Measurements from ENCODE around the gene PAMR1. TPM values are rescaled to one million over a fixed set of nuclear protein-coding genes. Genes with fewer than 3 reads are reported as not detected.
"Not testable (repeated sequence)": the region's sequence is repeated elsewhere in the genome, so short reads cannot be mapped to it uniquely, and the experiment has no call there.

The PAMR1 gene
- total RNA-seq, 1 experiment from 2014 or later = not detected

DNA sequence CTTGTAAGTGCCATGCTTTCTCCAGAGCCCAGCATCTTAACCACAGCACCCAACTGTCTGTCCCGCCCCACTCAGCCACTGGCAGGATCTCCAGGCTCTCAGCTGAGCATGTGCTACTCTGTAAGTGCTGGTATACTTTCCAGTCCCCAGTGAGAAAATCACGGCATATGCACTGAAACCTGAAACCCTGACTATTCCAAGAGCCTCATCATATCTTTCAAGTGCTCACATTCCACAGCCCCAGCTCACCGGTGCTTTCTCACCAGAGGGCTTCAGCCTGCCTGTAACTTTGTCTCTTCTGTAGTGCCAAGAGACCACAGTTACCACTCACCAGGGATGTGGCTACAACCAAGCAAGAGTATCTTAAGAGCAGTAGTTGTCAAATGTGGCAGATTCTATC lies 24.4 kb upstream of the PAMR1 start:
- H3K27me3 ChIP-seq = no peaks in the 10 kb centered on the region
- H3K9me3 ChIP-seq = no peaks in the 10 kb centered on the region
- peak; percentile 88 for DNase-seq
- no peak overlapping the region for H3K4me3 ChIP-seq
- no peaks in the 10 kb centered on the region for H3K36me3 ChIP-seq

DNA sequence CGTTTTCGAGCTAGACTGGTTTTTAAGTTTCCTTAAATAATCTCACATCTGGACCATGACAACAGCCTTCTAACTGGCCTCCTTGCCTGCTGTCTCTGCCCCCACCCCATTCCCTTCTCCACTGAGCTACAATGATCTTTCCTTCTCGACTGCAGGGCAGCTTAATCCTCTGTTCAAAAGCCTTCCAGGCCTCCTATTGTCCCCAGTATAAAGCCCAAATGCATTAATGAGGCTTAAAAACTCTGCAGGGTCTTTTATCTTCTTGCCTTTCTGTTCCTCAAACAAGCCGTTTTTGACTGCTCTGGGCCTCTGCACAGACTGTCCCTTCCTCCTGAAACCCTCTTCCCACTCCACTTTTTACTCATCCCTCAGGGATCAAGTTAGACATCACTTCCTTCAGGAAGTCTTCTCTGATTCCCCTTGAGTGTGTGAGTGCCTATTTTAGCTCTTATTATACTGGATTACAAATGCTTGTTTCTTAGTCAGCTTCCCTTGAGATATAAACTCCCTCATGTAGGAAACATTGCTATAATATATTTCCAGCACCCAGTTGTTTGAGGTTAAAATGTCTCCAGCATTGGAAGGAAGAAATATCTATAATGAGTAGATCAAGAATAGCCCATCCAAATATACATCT lies 23.6 kb upstream of the PAMR1 start:
- H3K36me3 ChIP-seq = no peaks in the 10 kb centered on the region
- H3K4me3 ChIP-seq = no peak overlapping the region
- no peaks in the 10 kb centered on the region for H3K27me3 ChIP-seq
- no peak for DNase-seq
- H3K9me3 ChIP-seq = no peaks in the 10 kb centered on the region

DNA sequence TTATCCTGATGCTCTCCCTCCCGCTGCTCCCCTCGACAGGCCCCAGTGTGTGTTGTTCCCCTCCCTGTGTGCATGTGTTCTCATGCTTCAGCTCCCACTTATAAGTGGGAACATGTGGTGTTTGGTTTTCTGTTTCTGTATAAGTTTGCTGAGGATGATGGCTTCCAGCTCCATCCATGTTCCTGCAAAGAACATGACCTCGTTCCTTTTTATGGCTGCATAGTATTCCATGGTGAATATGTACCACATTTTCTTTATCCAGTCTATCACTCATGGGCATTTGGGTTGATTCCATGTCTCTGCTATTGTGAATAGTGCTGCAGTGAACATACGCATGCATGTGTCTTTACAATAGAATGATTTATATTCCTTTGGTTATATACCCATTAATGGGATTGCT lies 22.6 kb upstream of the PAMR1 start:
- H3K4me3 ChIP-seq, H3K27me3 ChIP-seq, H3K9me3 ChIP-seq, DNase-seq, H3K36me3 ChIP-seq: not testable (repeated sequence)

DNA sequence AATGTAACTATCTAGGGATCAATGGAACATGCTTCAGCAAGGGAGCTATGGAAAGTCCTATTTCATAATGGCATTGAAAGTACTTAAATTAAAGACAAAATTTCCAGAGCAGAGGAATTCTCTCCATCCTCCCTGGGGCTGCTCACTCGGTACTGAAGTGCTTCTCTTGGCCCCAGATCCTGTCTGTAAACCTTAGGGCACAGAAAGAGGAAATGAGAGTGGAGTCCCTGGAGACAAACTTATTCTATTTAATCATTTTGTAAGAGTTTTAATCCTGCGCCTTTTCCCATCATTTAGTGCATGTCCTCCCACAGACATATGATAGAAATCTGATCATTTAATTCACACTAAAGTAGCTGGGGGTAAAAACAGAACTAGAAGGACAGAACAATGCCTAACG lies 20.9 kb upstream of the PAMR1 start:
- no peak for DNase-seq
- H3K9me3 ChIP-seq = no peaks in the 10 kb centered on the region
- H3K27me3 ChIP-seq = no peaks in the 10 kb centered on the region
- H3K36me3 ChIP-seq = no peaks in the 10 kb centered on the region
- H3K4me3 ChIP-seq = no peak overlapping the region

DNA sequence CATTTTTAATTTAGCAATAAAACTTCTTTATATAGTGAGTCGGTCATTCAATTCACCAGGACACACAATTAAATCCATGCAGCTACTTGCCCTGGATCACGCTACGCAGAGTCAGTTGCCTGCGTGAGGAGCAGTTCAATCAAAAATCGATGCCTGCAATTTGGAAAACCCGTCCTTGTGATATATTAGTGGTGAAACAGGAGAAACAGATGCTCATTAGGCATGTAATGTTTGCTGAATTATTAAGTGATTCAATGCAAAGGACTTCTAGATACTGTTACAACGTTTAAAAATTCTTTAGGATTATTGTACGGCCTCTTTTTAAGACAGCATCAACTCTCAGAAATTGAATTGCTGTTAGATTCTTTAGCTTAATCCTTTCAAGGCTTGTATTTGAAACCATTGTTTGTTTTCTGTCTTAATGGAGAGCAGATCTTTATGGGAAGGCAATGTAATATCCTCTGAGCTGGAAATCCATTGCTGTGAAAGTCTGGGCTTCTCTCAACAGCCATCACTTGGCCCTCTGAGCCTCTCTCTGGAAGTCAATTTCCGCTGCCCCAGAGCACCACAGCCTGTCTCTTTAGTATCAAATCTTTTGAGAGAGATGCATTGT lies 20.1 kb upstream of the PAMR1 start:
- no peaks in the 10 kb centered on the region for H3K9me3 ChIP-seq
- no peaks in the 10 kb centered on the region for H3K36me3 ChIP-seq
- no peak for DNase-seq
- H3K27me3 ChIP-seq = no peaks in the 10 kb centered on the region
- H3K4me3 ChIP-seq = no peak overlapping the region

DNA sequence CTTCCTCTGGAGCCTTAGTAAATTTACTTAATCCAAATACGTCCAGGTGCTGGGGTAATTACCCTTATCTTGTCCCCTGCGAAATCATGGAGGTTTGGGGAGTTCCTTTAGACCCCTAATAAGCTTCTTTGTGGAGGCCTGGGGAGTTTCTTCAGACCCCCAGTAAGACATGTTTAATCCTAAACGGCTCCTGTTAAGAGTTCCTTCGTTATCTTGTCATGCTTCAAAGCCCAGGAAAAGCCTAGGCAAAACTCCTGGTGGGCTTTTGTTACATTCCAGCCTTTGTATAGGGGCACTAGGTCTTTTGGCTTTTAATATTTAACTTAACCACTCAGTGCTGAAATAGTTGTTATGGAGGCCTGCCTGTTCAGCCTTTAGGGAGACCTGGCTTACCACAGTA lies 18.1 kb upstream of the PAMR1 start:
- Histone ChIP-seq H3K4me3 (no peak overlapping the region), H3K9me3 (no peaks in the 10 kb centered on the region), H3K27me3 (no peaks in the 10 kb centered on the region), H3K36me3 (no peaks in the 10 kb centered on the region)
- DNase-seq = no peak

DNA sequence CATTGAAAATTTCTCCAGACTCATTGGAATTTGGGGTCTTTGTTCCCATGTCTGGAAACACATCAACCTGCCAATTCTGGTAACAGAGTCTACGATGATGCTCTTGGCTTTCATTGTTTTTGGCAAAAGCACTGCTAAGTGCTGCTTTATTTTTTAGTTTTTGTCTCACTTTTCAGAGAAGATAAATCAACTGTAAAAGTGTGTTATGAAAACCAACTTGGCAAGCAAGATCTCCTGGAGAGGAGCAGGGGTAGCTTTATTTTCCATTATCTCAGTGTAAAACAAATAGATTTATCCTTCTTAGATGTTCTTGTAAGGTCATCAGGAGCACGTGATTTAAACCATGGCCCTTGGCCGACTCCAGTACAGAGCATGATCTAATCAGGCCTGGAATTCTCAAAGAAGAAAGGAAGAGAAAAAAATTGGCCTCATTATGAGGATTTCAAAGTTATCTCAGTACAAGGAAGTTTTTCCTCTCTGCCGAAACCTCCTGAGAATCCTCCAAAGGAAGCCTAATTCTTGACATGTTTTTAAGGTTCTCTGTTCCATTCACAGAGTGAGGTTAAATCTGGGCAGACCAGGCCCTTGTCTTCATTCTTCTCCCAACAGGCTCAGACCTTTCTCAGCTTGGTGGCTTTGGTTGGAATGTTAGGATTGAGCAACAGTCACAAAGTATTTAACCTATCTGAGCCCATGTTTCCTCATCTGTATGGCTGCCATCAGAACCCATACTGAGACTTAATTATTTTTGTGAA lies 16.4 kb upstream of the PAMR1 start:
- H3K27me3 ChIP-seq = no peaks in the 10 kb centered on the region
- DNase-seq = peak; percentile 86
- H3K9me3 ChIP-seq = no peaks in the 10 kb centered on the region
- H3K36me3 ChIP-seq = no peaks in the 10 kb centered on the region
- no peak overlapping the region for H3K4me3 ChIP-seq

DNA sequence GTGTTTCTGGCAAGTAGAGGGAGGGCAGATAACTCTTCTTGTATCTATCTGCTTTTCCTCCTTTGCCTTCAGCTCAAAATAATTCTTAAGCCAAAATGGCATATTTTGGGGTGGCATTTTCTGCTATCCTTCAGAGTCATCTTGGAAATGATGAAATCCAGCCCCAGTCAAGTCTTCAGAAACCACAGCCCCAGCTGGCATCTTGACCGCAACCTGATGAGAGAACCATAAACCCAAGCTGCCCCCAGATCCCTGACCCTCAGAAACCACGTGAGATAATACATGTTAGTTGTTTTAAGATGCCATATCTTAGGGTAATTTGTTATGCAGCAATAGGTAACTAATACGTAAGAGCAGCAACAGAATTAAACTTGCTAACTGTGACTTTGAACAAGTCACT lies 15.1 kb upstream of the PAMR1 start:
- Histone ChIP-seq H3K4me3 (no peak overlapping the region), H3K27me3 (no peaks in the 10 kb centered on the region), H3K36me3 (no peaks in the 10 kb centered on the region), H3K9me3 (no peaks in the 10 kb centered on the region)
- DNase-seq = no peak

DNA sequence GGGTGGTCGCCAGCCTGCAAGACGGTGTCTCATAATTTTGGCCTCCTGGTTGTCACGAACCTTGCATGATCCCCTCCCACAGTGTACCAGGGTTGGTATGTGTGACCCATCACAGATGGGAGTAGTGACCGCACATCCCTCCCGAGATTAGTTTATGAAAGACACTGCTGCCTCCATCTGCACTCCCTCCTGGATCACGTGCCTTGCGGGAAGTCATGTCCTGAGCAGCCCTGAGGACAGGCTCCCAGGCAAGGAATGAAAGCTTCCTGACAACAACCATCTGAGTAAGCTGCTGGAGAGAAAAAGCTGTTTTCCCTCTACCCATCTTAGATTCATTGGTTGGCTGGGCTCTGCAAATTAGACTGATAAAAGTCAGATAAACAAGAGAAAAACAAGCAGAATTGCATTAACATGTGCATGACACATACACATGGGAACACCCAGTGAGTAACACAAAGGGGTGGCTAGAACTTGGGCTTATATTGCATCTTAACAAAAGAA lies 14.4 kb upstream of the PAMR1 start:
- no peak overlapping the region for H3K4me3 ChIP-seq
- no peaks in the 10 kb centered on the region for H3K27me3 ChIP-seq
- no peaks in the 10 kb centered on the region for H3K9me3 ChIP-seq
- DNase-seq = no peak
- H3K36me3 ChIP-seq = no peaks in the 10 kb centered on the region

DNA sequence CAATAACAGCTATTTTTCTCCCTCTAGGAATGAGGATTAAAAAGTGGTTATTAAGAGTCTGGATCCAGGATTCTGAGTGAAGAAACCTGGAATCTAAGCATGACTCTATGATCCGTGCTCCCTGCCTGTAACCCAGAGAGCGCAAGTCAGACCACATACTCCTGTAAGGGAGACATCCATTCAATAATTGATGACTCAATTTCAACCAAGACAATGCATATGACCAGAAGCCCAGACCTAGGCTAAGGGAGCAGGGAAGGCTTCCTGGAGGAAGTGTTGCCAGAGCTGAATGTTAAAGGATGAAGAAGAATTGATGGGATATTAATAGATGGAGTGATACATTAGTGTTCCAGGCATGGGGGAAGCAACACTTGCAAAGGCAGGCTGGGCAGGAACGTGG lies 13.8 kb upstream of the PAMR1 start:
- Histone ChIP-seq H3K4me3 (no peak overlapping the region), H3K27me3 (no peaks in the 10 kb centered on the region), H3K9me3 (no peaks in the 10 kb centered on the region), H3K36me3 (no peaks in the 10 kb centered on the region)
- DNase-seq = no peak

DNA sequence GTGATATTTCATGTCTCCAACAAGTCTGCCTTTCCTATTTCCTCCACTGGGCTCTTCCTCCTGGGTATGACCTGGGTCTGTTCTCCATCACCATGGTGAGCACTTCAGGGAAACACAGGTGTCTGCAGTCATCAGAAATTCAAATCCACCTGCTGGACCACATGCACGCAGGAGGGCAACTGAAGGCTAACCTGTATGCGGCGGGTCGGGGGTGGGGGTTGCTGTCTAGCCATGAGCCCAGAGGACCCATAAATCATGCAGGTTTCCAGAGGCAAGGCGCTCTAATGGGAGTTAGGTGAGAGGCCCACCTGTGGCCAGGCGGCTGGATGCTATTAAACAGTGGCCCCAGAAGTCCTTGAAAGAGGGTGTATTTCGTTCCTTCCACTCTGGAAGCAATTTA lies 11.1 kb upstream of the PAMR1 start:
- H3K27me3 ChIP-seq = no peaks in the 10 kb centered on the region
- H3K36me3 ChIP-seq = no peaks in the 10 kb centered on the region
- H3K9me3 ChIP-seq = no peaks in the 10 kb centered on the region; the same call in none of the 2 replicates
- no peak overlapping the region for H3K4me3 ChIP-seq
- DNase-seq = no peak

DNA sequence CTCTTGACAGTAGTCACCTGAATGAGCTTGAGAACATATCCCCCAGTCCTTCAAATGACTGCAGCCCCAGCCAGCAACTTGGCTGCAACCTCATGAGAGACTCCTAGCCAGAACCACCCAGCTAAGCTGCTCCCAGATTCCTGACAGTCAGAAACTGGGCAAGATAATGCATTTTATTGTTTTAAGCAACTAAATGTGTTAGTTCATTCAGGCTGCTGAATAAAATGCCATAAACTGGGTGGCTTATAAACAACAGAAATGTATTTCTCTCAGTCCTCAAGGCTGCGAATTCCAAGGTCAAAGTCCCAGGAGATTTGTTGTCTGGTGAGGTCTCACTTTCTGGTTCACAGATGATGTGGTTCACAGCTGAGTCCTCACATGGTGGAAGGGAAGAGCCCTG lies 5.8 kb upstream of the PAMR1 start:
- DNase-seq = peak; percentile 46
- Histone ChIP-seq H3K36me3 (no peaks in the 10 kb centered on the region), H3K4me3 (no peak overlapping the region), H3K27me3 (no peaks in the 10 kb centered on the region), H3K9me3 (peaks cover 4% of the 10 kb centered on the region)

DNA sequence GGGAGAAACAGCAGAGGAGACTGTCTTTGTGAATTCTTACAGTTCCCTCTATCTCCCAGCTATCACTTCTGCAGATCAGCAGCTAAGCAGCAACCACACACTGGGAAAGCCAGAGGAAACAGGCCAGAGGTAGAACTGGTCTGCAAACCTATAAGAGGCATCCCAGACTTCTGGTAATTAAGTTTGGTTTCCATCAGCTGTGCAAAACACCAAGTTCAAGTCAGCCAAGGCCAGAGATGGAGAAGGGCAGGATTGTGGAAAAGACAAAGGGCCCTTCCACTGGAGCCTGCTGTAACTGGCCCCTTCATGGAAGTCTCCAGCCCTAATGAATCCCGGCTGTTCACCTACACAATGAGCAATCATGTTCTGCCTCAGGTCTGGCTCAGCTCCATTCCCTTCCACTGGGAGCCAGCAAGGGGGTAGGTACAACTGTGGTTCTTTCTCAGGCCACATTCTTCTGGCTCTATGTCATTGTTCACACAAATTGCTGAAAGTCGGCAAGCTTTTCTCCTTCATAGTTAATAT lies 4.6 kb upstream of the PAMR1 start:
- peak; percentile 93 for DNase-seq
- H3K4me3 ChIP-seq = no peak overlapping the region
- H3K27me3 ChIP-seq = no peaks in the 10 kb centered on the region

DNA sequence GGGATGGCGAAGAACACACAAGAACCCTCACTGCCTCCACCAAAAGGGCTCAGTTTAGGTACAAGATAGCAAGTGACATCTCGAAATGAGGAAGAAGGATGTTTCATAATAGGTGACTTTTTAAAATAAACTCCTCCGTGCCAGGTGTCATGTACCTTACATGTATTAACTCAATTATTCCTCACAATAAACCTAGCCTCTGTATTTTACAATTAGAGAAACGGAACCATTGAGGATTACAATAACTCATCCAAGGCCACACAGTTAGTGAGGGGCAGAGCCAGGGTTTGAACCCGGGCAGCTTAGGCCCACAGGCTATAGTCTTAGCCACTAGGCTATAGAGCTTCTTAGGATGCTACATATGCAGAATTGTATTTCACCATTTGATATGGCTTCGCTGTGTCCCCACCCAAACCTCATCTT lies 965 bp upstream of the PAMR1 start:
- Histone ChIP-seq H3K36me3 (no peaks in the 10 kb centered on the region), H3K4me3 (no peak overlapping the region), H3K27me3 (no peaks in the 10 kb centered on the region), H3K9me3 (peaks cover 3% of the 10 kb centered on the region; the same call in 1 of the 2 replicates)
- peak; percentile 30 for DNase-seq

More for the DNA sequence above, 4.6 kb upstream of the PAMR1 start:
- H3K36me3 ChIP-seq = no peaks in the 10 kb centered on the region
- H3K9me3 ChIP-seq = peaks cover 4% of the 10 kb centered on the region

DNA sequence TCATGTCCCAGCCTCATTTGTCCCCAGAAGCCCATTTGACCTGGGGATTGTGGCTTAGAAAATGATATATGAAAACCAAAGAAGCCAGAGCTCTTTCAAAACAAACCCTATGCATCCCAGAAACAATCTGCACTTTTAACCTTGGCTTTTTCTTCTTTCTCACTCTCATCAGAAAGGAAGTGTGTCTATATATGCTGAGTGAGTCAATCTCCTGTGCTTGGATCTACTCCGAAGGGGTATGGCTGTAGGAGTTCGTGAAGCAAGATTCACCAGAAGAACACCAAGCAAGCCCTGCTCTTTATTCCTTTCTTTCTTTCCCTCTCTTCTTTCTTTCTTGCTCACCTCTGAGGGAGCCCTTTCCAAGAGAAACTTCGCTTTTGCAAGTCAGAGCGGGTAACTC lies 636 bp downstream of the PAMR1 start:
- Histone ChIP-seq H3K9me3 (no peaks in the 10 kb centered on the region), H3K36me3 (no peaks in the 10 kb centered on the region), H3K4me3 (no peak overlapping the region), H3K27me3 (no peaks in the 10 kb centered on the region)
- no peak for DNase-seq

DNA sequence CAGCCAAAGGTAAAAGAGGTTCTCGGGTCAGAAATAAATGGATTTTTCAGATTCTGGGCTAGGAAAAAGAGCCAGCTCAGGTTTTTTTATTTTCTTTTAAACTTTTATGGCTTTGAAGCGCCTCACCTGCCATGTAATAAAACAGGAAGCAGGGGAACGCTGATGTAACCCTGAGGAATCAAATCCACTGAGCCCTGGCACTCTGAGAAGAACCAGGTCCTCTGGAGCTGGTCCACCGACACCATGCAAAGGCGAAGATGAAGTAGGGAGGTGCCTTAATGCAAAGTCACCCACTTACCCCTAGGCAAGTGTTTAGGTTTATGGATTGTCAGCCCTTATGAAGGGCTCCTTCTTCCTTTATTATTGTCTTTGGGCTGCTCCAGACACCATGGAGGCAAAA lies 1.6 kb downstream of the PAMR1 start:
- H3K4me3 ChIP-seq = no peak overlapping the region
- DNase-seq = no peak
- no peaks in the 10 kb centered on the region for H3K9me3 ChIP-seq

DNA sequence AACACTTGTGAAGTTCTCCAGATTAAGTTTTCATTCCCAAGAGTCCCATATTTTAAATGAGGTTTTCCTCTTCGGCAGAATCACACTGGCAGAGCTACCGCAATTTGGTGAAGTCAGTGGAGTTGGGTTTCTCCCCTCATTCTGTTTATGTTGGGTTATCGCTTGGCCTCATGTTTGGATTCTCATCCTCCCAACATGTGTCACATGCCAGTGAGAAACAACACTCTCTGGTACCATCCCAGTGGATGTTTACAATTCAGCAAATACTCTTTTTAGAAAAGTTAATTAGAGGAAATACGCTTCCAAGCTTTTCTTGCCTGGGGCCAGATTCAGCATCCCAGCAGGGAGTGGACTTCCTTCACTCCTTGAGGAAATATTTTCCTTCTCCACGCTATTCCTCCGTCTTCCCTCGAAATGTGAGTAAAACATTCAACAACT lies 2.1 kb downstream of the PAMR1 start:
- no peak overlapping the region for H3K4me3 ChIP-seq
- H3K9me3 ChIP-seq = no peaks in the 10 kb centered on the region
- H3K36me3 ChIP-seq = no peaks in the 10 kb centered on the region
- peak; percentile 58 for DNase-seq
- H3K27me3 ChIP-seq = no peaks in the 10 kb centered on the region

More for the DNA sequence above, 1.6 kb downstream of the PAMR1 start:
- H3K36me3 ChIP-seq = no peaks in the 10 kb centered on the region
- H3K27me3 ChIP-seq = no peaks in the 10 kb centered on the region

All from MG63 (cell line).